GM23338 (cell line): ENCODE results near the gene PCDHGB3. TPM values are rescaled to one million over a fixed set of nuclear protein-coding genes. Genes with fewer than 3 reads are reported as not detected.
A peak's percentile ranks its signal among the peaks of the same experiment; 100 is the strongest.

Experiments
- ATAC-seq: fragments of 200-7000 bp; cut with Tn5 transposase; 3 replicates; pipeline ENCODE4 v1.9.1; 2020
- DNase-seq: peaks from one replicate; pipeline ENCODE4 v3.0.0-alpha.2; 2015; ENCODE audit warnings: low spot score
- H2AFZ ChIP-seq: fragments of 200-600 bp; sonication (generic); 2 replicates; pipeline ENCODE4 v1.8.0; 2016; ENCODE audit warnings: antibody characterized with exemption, mild to moderate bottlenecking, moderate library complexity
- H3F3A ChIP-seq: fragments of 200-600 bp; sonication (generic); replicated peaks from 2 replicates; pipeline ENCODE4 v1.8.0; 2017; ENCODE audit warnings: antibody characterized with exemption, mixed run types, low read depth
- H3K27ac ChIP-seq: fragments of 200-600 bp; sonication (generic); 2 replicates; pipeline ENCODE4 v1.6.1; 2016; ENCODE audit warnings: low read depth
- H3K27me3 ChIP-seq: fragments of 200-600 bp; sonication (generic); 2 replicates; pipeline ENCODE4 v1.8.0; 2016; ENCODE audit warnings: mild to moderate bottlenecking, mixed run types, moderate library complexity; ENCODE audit not compliant: insufficient read depth
- H3K36me3 ChIP-seq: fragments of 200-600 bp; sonication (generic); 2 replicates; pipeline ENCODE4 v1.8.0; 2016; ENCODE audit warnings: mild to moderate bottlenecking; ENCODE audit not compliant: insufficient read depth
- H3K4me1 ChIP-seq: fragments of 200-600 bp; sonication (generic); 2 replicates; pipeline ENCODE4 v1.8.0; 2016; ENCODE audit warnings: mild to moderate bottlenecking, moderate library complexity; ENCODE audit not compliant: insufficient read depth
- H3K4me2 ChIP-seq: fragments of 200-600 bp; sonication (generic); 2 replicates; pipeline ENCODE4 v1.7.1; 2017; ENCODE audit warnings: mixed run types
- H3K4me3 ChIP-seq: fragments of 200-600 bp; sonication (generic); 2 replicates; pipeline ENCODE4 v1.6.1; 2016; ENCODE audit warnings: mixed run types
- H3K79me2 ChIP-seq: fragments of 200-600 bp; sonication (generic); replicated peaks from 2 replicates; pipeline ENCODE4 v1.8.0; 2017; ENCODE audit warnings: mild to moderate bottlenecking; ENCODE audit not compliant: insufficient read depth
- H3K9me2 ChIP-seq: fragments of 200-600 bp; sonication (generic); 2 replicates; pipeline ENCODE4 v1.8.0; 2017; ENCODE audit not compliant: insufficient read depth
- H4K20me1 ChIP-seq: fragments of 200-600 bp; sonication (generic); replicated peaks from 2 replicates; pipeline ENCODE4 v1.8.0; 2017; ENCODE audit warnings: mild to moderate bottlenecking; ENCODE audit not compliant: insufficient read depth
- H3K27ac Mint-ChIP-seq: 2 replicates; pipeline ENCODE4 v1.8.0; 2020; ENCODE audit warnings: inconsistent platforms, mild to moderate bottlenecking, moderate library complexity, mixed read lengths
- H3K27me3 Mint-ChIP-seq: 3 replicates; pipeline ENCODE4 v1.8.0; 2022; ENCODE audit warnings: low read depth, mild to moderate bottlenecking, moderate library complexity, mixed read lengths, inconsistent platforms; ENCODE audit not compliant: insufficient read depth, poor library complexity
- H3K36me3 Mint-ChIP-seq: 3 replicates; pipeline ENCODE4 v1.8.0; 2021; ENCODE audit warnings: low read depth, mild to moderate bottlenecking, inconsistent platforms, moderate library complexity, mixed read lengths
- H3K4me1 Mint-ChIP-seq: 3 replicates; pipeline ENCODE4 v1.8.0; 2020; ENCODE audit warnings: mild to moderate bottlenecking, inconsistent platforms, mixed read lengths
- H3K4me3 Mint-ChIP-seq: 3 replicates; pipeline ENCODE4 v1.8.0; 2021; ENCODE audit warnings: moderate library complexity, mild to moderate bottlenecking, inconsistent platforms, mixed read lengths
- H3K9me3 Mint-ChIP-seq: 3 replicates; pipeline ENCODE4 v1.8.0; 2020; ENCODE audit warnings: moderate library complexity, mild to moderate bottlenecking, inconsistent platforms, mixed read lengths
- CREB1 ChIP-seq: fragments of 250-450 bp; sonication (Bioruptor Pico); IDR thresholded peaks from 2 replicates; pipeline ENCODE4 v1.5.0; 2020; ENCODE audit warnings: low read depth, mild to moderate bottlenecking, moderate library complexity
- CTCF ChIP-seq, 2 experiments: fragments of 200-600 bp in 1 of 2; sonication (generic) in 1 of 2; conservative IDR thresholded peaks; 2 replicates each; pipeline versions ENCODE4 v1.5.1 to v1.6.1; 2016 to 2017; ENCODE audit warnings: antibody characterized with exemption in 2 of 2, low read depth in 2 of 2, mild to moderate bottlenecking in 2 of 2, moderate library complexity in 1 of 2
- EZH2phosphoT487 ChIP-seq: fragments of 200-600 bp; sonication (generic); IDR thresholded peaks from one replicate; pipeline ENCODE4 v1.8.1; 2018; ENCODE audit warnings: antibody characterized with exemption; ENCODE audit not compliant: unreplicated experiment
- POLR2AphosphoS5 ChIP-seq: IDR thresholded peaks from 2 replicates; pipeline ENCODE4 v1.6.1; 2016; ENCODE audit warnings: antibody characterized with exemption, low read depth
- ZNF114 ChIP-seq: fragments of 250-450 bp; sonication (Bioruptor Pico); IDR thresholded peaks from 2 replicates; pipeline ENCODE4 v1.5.0; 2020; ENCODE audit warnings: mild to moderate bottlenecking, moderate library complexity
- ZNF462 ChIP-seq: fragments of 250-450 bp; sonication (Bioruptor Pico); IDR thresholded peaks from 2 replicates; pipeline ENCODE4 v1.5.0; 2020; ENCODE audit warnings: mild to moderate bottlenecking, moderate library complexity
- polyA plus RNA-seq: library from polyadenylated mRNA; unstranded; fragments of >200 nt; fragmentation: Nextera tagmentation; extraction: Ambion mirVana; gene quantifications from 2 replicates; pipeline ENCODE4 v1.2.1, GENCODE V29; 2016
- total RNA-seq: library from RNA; depleted of rRNA; stranded (reverse); fragments of >200 nt; shearing (Covaris generic); gene quantifications from 2 replicates; pipeline ENCODE4 v1.2.3, GENCODE V29; 2014

The PCDHGB3 gene
- total and polyA plus RNA-seq, 2 experiments from 2014 or later: 0.24 to 5.8 TPM

- Mint-ChIP-seq H3K27me3 (peaks cover 10% of the 10 kb centered on the region), H3K4me1 (no peaks in the 10 kb centered on the region), H3K4me3 (peak overlapping the region; percentile 85), H3K27ac (no peak overlapping the region), H3K9me3 (peaks cover 58% of the 10 kb centered on the region), H3K36me3 (peaks cover 46% of the 10 kb centered on the region)
- Histone ChIP-seq H3K79me2 (no peaks in the 10 kb centered on the region), H3K4me2 (no peak overlapping the region), H3K9me2 (no peaks in the 10 kb centered on the region), H3K27ac (no peak overlapping the region), H3K27me3 (peaks cover 2% of the 10 kb centered on the region; the same call in 1 of the 2 replicates), H2AFZ (no peak overlapping the region), H3K4me1 (0 out of 2 replicates have a peak, but pooled peaks cover 3% of the 10 kb centered on the region), H3K4me3 (no peak overlapping the region), H4K20me1 (no peaks in the 10 kb centered on the region), H3K36me3 (no peaks in the 10 kb centered on the region), H3F3A (no peaks in the 10 kb centered on the region)
- TF ChIP-seq CREB1 (CRISPR knock-in tag) (no peak), ZNF462 (no peak), CTCF (conservative IDR thresholded peaks at IDR 0.05; ENCODE audit: low read depth in 2 of 2) (no peak), EZH2phosphoT487 (no peak), ZNF114 (no peak), POLR2AphosphoS5 (no peak)
- no peak for DNase-seq
- ATAC-seq: no peak
These were observed 13.3 kb downstream of the PCDHGB3 start for GRCh38 chr5:141383345-141383744.
